Stimulated activated CD8-positive, alpha-beta memory T cell treated with anti-CD3 and anti-CD28 coated beads, Interleukin-15, amount 100 ng/mL, for 1 hour (primary cell): ENCODE measurements around the gene EEF1G.
A peak's percentile ranks its signal among the peaks of the same experiment; 100 is the strongest.
"Not testable (repeated sequence)": the region's sequence is repeated elsewhere in the genome, so short reads cannot be mapped to it uniquely, and the experiment has no call there.

Source experiments
- DNase-seq: peaks from one replicate; pipeline ENCODE4 v3.0.0-alpha.2; 2020; ENCODE audit warnings: low read depth

The EEF1G gene

GRCh38 chr11:62575837-62576236 lies 2.1 kb upstream of the EEF1G start:
- no peak for DNase-seq

- DNase-seq: no peak
Measured at GRCh38 chr11:62575156-62575555, 1.5 kb upstream of the EEF1G start.

GRCh38 chr11:62574363-62575071 lies 826 bp upstream of the EEF1G start:
- no peak for DNase-seq

GRCh38 chr11:62573006-62573591 lies 592 bp downstream of the EEF1G start:
- no peak for DNase-seq

- no peak for DNase-seq
Measured at GRCh38 chr11:62572431-62572830, 1.3 kb downstream of the EEF1G start.

- not testable (repeated sequence) for DNase-seq
Measured at GRCh38 chr11:62571493-62571892, 2.2 kb downstream of the EEF1G start.

DNA sequence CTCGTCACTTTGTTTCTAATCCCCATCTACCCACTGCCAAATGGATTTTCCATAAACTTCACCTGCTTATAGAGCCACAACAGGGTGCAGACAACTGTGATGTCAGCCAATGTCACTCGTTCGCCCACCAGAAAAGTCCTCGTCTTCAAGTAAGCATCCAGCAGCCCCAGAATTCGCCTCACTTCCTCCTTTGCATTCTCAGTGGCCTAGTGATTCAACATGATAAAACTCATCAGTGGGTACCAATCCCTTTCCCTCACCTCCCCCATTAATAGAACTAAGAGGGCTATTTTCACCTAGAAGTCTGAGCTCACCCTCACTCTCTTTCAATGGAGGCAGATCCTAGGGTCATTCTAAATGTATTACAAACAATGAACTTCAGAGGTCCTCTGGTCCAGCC lies 2.8 kb downstream of the EEF1G start:
- not testable (repeated sequence) for DNase-seq

DNA sequence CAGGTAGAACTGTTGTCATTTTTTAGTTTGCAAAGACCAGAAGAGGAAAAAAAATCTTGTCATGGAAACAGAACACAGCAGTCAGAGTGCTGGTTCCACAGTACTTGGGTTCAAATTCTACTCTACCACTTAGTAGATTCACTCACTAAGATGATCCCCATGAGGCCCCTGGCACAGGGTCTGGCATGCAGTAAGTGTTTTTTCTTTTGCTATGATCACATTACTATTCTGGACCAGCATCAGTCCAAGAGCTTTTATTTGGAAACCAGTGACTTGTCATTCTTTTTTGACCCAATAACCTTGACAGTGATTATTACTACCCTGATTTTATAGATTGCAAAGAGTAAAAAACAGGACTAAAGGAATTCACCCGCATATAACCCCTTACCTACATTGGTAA lies 4.1 kb downstream of the EEF1G start:
- DNase-seq: no peak

GRCh38 chr11:62567018-62567633 lies 6.6 kb downstream of the EEF1G start:
- no peak for DNase-seq

- DNase-seq: no peak
Measured at GRCh38 chr11:62566247-62566646, 7.4 kb downstream of the EEF1G start.

DNA sequence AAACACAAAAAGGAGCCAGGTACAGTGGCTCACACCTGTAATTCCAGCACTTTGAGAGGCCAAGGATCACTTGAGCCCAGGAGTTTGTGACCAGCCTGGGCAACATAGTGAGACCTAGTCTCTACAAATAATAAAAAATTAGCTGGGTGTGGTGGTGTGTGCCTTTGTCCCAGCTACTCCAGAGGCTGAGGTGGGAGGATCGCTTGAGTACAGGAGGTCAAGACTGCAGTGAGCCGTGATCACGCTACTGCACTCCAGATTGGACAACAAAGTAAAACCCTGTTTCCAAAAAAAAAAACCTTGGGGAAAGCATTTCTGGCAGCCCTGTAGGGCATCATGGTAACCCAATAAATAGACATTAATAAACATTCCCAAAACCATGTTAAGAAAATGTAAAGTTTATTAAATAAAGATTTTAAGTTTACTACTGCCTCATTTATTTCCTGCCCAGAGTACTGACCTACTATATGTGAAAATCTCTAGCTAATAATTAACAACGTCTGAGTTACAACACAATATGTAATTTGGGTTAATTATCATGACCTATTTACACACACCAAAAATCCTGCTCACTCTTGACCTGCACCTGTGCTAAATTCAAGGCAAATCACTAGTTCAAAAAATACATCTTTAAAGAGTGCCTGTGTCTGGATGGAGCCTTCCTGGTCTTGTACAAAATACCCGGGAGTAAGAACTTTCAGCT lies 8.4 kb downstream of the EEF1G start:
- no peak for DNase-seq

DNA sequence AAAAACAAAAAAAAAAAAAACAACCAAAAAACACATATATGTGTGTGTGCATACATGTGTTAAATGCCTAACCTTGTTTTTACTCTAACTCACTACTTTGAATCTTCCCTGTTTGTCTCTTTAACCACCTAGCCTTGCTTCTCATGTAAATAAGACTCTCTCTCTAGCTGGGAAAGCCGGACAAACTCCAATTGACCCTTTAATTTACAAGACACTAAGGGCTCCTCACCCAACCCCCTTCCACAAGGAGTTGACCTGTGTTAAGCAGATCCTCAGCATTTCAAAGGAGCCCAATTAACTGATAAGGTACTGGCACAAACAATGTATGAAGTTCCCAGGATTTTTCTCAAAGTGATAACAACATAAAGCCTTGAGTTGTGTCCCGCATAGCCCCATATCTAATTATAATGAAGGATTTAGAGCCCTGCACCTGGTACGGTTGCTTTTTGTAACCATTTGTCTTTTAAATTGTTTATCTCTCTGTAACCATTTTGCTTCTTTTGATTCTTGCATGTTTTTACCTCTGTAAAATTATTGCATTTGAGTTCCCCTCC lies 11.9 kb downstream of the EEF1G start:
- not testable (repeated sequence) for DNase-seq

DNA sequence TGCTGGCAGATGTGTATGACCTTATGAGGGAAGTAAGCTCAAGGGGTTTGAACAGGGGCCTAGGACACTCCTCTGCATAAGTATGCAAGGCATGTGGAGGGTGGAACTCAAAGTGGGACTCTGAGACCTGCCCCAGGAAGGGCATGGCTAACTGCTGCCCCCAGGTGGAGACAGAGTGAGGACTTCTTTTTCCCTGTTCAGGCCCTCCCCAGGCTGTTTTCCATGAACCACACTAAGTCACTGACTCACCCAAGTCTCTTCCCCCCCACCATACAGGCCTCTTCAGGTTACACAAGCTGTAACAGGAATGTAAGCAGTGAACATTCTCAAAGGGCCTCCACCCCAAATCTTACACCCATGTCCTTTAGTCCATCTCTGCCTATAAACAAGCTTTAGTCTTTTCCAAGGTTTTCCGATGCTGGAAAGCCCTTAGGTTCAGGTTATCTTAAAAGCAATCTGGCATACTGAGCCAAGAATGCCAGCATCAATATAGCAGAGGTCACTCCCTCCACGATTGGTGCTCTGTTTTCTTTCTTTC lies 13.1 kb downstream of the EEF1G start:
- peak; percentile 78 for DNase-seq

DNA sequence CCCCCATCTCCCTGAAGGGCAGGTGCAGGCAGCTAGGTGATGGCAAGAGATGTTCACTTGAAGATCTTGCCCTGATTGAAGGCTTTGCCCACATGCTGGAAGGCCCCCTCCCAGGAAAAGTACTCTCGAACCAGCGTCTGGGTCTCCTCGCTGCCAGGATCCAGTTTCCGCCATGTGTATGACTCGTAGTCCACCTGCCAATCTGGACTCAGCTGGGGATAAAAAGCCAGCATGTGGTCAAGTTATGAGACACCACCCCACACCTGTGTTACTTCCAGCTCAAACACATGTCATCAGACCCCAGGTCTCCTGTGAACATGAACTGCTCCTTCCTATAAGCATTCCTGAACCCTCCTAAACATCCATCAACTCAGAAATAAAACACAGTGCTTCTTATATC lies 14.1 kb downstream of the EEF1G start:
- DNase-seq: not testable (repeated sequence)

DNA sequence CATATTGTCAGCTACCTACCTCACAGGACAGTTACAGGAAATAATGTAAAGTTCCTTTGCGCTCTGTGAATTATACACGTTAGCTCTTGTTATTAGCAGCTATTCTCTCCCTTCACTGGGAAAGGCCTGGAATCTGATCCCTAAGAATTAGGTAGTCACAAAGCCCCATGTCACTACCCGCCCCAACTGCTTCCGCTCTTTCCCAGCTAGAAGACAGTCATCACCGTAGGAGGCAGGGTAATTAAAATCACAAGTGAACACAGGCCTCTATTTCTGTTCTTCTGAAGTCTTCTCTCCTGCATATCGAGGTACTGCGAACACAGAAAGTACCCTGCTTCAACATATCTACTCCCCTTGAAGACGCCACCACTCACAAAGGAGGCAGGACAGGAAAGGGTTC lies 14.5 kb downstream of the EEF1G start:
- no peak for DNase-seq

GRCh38 chr11:62558669-62559068 lies 15.0 kb downstream of the EEF1G start:
- DNase-seq: no peak

GRCh38 chr11:62556875-62557631 lies 16.6 kb downstream of the EEF1G start:
- DNase-seq: no peak

- peak; percentile 63 for DNase-seq
Measured at GRCh38 chr11:62556108-62556874, 17.4 kb downstream of the EEF1G start.

DNA sequence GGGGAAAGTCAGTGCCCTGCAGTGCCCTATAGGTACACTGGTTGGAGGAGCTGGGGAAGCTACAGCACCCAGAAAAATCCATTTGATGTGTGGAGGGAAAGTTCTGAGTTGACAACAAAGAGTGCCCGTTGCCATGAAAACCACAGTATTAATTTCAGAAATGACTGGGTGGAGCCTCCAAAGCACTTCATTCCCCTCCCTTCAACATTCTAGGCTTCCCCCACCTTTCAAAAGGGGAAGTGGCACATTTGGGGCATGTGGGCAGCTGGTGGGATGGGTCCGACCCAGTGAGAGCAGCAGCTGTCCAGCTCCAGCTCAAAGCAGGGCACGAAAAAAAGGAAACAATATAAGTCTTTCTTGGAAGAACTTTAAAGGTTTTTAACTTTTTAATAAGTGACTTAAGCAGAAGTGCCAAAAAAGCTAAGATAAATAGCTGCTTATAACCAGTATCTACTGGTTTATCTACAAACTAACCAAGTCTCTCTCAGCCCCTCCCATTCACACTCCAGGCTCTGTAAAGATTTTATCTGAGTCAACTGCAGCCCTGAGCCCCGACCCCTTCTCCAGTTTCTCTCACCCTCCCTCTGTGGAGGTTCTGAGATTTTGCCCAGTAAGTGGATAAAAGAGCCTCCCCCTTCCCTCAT lies 18.1 kb downstream of the EEF1G start:
- no peak for DNase-seq
